Activated CD4-positive, alpha-beta T cell treated with anti-CD3 and anti-CD28 coated beads, Interleukin-2, amount 50 U/mL, for 16 hours (primary cell): ENCODE data around the gene LGALS1.

ENCODE experiments used
- DNase-seq: peaks from one replicate; pipeline ENCODE4 v3.0.0-alpha.2; 2020

Gene LGALS1

DNA sequence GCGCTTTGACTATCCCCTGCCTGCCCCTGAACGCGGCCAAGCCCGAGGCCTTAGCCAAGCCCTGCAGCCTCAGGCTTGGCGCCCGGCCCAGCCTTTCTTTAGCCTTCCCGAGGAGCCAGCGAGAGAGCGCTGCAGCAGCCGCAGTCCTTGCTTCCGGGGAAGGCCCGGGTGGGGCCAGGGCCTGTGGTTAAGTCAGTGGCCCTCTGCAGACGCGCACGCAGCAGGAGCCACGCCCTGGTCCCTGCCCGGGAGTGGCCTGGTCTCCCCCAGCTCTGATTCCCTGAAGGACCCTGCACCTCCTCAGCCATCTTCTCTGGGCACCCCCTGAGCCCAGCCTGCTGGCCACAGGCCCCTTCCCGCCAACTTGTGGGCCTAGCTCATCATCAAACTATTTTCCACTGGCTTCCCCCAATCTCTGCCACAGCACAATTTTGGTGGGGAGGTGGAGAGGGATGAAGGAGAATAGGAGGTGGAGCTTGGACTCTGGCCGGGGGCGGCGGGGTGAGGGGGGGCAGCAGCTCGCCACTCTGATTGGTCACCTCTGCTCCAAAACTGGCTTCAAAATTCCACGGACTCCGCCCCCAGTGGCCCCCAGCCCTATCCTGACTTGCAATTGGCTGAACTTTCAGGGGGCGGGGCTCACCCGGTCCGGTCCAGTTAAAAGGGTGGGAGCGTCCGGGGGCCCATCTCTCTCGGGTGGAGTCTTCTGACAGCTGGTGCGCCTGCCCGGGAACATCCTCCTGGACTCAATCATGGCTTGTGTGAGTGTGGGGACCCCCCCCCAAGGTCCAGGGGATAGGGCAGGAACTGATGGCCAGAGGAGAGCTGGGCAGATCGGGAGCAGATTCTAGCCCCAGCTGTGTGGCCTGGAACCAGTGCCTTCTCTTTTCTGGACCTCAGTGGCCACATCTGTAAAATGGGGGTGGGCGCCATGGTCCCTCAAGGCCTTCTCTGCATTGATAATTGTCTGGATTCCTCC is at the start of gene LGALS1:
Gene LGALS1 (plus strand): TSS at position 686 of the 979 bp plus-strand sequence. CDS start 67 bp downstream, at position 753.
- DNase-seq, result peak; percentile 92

DNA sequence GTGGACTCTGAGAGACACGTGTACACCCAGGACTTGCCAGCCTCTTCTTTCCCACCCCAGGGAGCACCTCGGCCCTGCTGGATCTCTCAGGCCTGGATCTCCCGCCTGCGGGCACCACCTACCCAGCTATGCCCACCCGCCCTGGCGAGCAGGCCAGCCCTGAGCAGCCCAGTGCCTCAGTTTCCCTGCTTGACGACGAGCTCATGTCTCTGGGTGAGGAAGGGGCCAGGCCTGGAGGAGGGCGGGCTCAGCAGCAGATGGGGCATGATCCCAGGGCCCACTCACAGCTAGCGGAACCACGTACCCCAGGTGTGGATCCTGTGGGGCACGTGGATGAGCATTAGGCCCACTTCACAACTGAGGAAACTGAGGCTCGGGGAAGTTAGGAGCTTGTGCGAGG is 49.7 kb upstream of the LGALS1 start:
- no peak for DNase-seq

DNA sequence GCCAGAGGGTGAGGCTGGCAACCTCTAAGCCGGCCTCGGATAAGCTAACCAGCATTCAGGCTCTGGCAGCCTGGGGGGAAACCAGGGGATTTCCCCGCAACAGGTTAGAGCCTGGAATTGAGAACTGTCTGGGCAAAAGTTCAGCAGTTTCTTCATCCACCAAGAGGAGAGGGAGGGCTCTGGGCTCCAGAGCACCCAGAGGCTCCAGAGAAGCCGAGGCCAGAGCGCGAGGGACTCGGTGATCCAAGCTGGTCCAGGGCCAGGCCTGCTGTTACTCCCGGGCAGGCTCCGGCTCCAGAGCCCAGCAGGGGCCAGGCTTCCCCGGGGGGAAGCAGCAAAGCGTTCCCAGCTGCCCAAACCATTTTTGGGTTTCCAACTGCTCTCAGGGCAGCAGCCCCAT is 49.3 kb upstream of the LGALS1 start:
- DNase-seq, result no peak

DNA sequence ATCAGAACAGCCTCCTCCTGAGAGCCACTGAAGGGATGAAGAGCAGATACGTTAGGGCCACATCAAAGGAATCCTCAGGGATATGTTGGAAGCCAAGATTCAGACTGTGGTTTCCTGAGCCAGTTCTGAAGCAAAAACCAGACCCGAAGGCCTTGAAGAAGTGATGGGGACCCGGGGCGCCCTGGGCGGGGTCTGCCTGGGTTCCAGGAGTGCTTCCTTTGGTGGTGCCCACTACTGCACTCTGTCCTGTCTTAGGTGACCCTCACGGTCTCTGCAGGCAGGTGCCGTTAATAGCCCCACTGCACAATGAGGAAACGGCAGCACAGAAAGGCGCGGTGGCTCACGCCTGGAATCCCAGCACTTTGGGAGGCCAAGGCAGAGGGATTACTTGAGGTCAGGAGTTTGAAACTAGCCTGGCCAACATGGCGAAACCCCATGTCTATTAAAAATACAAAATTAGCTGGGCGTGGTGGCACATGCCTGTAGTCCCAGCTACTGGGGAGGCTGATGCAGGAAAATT is 48.8 kb upstream of the LGALS1 start:
- DNase-seq, result no peak

DNA sequence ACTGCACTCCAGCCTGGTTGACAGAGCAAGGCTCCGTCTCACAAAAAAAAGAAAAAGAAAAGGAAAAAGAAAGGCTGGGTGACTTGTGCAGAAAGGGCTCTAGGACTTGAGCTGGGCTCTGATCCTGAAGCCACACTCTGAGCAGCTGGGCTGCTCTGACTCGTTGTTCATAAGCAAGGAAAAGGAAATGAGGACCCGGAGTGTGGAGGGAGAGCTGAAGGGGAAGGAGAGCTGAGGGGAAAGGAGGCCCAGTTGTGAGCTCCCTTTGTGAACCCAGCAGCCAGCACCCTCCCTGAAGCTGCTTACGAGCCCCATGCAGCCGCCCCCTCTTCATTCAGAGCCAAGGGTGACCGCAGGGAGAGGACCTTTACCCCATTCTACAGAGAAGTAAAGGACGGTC is 48.3 kb upstream of the LGALS1 start:
- DNase-seq, result no peak

DNA sequence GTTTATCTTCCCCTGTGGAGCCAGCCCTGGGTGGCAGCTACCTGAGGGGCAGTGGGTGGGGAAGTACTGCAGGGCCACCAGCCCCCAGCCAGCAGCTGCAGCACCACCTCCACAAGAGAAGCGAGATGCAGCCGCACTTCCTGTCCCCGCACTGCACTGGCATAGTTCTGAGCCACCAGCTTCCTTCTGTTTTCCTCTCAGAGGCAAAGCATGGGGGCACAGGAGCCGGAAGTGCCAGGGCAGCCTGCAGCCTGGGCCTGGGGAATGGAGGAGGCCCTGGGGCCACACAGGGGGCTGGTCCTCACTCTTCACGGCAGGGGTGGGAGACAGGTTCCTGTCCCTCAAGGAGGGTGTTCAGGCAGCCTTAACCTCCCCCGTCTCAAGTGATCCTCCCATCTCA is 47.9 kb upstream of the LGALS1 start:
- DNase-seq, result peak; percentile 59

DNA sequence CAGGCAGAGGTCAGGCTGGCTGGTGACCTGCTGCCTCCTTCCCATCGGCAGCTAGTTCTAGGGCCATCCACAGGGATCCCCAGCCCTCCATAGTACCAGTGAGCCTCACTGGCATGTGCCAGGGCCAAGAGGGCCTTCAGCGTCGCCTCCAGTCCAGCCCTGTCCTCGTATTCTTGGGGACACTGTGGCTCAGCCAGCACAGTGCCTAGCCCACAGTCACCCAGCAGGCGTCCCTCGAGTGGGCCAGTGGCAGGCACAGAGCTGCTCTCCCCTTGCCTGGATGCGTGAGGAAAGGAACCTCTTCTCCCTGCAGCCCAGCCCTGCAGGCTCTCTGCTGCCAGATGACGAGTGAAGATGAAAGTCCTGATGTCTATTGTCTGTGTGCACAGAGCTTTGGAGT is 46.6 kb upstream of the LGALS1 start:
- DNase-seq, result no peak

DNA sequence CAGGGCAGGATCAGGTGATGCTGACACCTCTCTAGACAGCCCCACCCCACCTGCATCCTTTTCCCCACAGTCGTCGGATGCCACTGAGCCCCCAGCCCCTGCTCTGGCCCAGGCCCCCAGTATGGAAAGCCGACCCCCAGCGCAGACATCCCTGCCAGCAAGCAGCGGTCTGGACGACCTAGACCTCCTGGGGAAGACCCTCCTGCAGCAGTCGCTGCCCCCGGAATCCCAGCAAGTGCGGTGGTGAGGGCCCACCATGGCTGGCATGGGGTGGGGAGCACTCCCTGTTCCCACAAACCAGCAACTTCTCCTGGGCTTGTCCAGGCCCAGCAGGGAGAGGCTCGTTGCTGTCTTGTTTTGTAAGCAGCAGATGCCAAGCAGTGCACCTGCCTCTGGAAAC is 45.5 kb upstream of the LGALS1 start:
- no peak for DNase-seq

DNA sequence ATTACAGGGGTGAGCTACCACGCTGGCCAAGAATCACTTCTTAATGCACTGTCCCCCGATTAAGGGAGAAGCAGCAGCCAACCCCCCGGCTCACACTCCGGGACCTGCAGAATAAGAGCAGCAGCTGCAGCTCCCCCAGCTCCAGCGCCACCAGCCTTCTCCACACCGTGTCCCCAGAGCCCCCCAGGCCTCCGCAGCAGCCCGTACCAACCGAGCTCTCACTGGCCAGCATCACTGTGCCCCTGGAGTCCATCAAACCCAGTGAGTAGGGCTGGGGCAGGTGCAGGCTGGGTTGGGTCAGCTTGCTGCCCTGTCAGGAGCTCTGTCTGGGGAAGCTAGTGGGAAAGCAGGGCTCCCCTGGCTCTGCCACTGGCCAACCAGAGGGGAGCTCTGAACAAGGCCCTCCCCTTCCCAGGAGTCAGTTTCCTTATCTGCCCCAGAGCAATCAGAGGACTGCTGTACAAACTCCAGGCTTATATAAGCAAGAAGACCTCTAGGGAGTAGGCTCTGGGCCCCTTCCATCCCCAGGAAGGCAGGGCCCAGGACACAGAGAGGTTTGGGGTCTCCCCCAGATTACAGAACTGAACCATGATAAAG is 44.5 kb upstream of the LGALS1 start:
- no peak for DNase-seq

DNA sequence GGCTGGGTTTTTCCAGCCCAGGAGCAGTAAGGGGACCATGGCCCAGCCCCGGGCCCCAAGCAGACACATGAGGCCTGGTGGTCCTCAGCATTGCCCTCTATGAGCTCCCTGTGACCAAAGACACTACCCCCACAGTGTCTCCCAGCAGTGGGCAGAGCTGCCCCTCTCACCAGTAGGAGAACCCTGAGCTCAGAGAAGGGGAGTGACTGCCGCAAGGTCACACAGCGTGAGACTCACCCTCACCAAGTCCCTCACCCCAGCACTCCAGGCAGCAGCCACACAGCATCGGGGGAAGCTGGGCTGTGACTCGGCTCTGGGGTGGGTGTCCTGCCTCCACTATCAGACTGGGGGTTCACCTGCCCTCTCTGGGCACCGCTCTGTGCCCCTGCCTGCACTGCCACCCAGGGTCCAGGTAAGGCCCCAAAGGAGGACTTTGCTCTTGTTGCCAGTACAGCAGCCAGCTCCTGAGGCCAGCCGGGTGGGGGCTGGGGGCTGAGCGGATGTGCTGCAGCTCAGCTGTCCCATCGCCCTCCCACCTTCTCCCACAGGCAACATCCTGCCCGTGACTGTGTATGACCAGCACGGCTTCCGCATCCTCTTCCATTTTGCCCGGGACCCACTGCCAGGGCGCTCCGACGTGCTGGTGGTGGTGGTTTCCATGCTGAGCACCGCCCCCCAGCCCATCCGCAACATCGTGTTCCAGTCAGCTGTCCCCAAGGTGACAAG is 43.8 kb upstream of the LGALS1 start:
- no peak for DNase-seq

DNA sequence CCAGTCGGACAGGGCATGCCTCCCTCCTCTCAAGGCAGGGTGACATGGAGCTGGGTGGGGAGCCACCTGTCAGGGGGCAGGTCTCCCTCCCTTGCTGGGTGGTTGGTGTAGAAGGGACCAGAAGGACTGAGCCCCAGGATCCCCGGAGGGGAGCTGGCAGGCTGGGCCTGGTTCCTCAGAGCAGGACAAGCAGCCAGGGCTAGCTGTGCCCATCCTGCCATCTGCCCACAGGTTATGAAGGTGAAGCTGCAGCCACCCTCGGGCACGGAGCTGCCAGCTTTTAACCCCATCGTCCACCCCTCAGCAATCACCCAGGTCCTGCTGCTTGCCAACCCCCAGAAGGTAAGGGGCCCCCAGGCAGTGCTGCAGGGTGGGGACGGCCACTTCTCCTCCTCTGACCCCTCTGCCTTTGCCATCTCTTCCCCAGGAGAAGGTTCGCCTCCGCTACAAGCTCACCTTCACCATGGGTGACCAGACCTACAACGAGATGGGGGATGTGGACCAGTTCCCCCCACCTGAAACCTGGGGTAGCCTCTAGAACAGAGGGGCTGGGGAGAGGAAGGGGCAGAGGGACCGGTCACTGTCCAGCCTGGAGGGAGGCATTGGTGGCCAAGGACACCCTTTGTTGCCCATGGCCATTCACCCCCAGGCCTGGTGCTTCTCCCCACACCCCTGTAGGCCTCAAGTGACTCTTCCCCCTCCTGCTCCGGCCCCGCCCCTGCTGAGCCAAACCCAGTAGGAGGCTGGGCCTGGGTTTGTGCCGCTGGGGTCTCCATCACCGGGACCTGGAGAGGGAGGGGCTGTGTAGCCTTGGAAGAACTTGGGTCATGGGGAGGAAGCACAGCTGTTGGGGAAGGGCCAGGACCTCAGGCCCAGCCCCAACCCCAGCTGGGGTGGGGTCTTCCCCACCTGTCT is 43.0 kb upstream of the LGALS1 start:
- no peak for DNase-seq

DNA sequence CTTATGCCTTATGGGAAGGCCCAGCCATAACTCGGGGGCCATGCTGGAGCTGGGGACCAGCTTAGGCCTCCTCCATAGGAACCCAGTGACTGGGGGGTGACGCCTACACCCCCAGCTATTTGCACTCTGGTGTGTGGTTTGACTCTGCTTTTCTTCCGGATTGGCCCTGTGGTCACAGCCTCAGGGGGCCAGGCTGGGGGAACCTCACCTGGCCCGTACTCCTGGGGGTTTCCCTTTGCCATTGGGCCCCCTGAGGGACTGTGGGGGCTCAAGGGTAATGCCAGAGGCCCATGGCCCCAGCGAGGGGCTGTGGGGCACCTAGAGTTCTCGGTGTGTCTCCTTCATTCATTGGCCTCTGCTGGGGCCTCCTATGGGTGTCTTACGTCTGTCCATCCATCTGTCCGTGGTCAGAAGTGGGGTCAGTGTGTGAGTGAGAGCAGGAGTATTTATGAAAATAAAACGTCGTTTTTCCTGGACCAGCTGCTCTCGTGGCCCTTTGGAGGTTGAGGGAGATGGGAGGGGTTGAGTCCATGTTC is 42.3 kb upstream of the LGALS1 start:
- DNase-seq, result peak; percentile 56

DNA sequence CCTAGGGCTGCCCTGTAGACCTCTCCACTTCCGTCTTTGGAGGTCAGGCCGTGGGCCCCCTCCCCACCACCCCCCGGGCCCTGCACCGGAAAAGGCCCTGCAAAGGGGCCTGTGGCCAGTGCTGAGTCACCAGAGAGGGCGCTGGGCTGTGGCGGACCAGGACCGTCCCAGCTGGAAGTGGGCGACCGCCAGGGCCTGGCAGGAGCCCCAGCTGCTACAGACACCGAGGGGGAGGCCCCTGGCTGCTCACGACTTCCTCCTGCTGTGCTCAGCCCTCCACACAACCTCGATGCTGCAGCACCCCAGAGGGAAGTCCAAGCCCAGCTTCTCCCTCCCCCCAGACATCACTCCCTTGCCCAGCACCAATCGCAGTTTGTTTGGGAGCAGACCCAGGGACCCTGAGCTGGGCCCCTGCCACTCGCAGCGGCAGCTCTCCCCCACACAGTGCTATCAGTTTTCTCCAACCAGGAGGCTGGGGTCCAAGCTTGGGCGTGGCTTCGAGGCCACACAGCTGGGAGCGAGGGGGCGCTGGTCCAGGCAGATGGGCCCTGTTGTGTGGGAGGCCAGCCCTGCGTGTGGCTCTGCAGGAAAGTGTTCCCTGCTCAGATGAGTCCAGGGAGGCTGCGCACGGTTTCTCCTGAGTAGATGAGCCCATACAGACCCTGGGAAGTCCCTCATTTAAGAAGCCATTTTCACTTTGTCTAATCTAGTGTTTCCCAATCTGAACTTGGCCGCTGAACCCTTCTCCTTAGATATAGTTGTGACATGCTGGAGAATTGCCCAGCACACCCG is 41.6 kb upstream of the LGALS1 start:
- DNase-seq, result peak; percentile 74

DNA sequence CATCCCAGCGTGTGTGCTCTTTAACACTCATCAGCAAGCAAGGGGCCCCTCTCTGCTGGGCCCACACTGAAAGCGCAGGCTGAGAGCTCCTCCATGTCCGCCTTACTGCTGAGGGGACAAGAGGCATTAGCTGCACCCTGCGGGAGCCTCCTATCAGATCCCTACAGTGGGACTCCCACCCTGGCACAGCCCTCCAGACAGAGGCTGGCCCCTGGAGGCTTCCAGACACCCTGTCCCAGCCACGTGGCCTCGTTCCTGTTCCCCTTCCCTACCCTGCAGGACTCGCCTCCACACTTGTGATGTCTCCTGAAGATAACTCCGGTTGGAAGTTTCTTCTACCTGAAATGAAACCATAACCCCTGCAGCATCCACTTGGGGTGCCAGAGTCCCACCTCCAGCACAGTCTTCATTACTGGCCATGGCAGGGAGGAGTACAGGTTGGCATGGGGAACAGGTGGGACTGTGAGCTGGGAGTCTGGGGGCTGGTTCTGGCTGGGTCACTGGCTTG is 41.0 kb upstream of the LGALS1 start:
- DNase-seq, result no peak

DNA sequence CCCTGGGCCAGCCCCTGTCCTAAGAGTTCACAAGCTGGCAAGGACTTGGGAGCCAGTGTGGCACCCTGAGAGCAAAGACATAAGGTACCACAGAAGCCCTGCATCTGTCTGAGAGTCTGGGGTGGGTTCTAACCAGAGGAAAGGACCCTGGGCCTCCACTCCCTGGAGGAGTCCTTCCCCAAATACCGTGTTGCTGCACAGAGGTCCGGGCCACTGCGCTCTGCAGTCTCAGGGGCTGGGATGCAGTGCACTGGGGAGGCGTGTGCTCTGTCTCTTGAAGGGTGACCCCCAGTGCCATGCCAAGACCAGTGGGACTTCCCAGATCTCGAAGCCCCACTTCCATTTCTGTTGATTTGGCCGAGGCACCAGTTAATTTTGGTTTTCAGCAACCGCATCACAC is 40.3 kb upstream of the LGALS1 start:
- DNase-seq, result no peak

DNA sequence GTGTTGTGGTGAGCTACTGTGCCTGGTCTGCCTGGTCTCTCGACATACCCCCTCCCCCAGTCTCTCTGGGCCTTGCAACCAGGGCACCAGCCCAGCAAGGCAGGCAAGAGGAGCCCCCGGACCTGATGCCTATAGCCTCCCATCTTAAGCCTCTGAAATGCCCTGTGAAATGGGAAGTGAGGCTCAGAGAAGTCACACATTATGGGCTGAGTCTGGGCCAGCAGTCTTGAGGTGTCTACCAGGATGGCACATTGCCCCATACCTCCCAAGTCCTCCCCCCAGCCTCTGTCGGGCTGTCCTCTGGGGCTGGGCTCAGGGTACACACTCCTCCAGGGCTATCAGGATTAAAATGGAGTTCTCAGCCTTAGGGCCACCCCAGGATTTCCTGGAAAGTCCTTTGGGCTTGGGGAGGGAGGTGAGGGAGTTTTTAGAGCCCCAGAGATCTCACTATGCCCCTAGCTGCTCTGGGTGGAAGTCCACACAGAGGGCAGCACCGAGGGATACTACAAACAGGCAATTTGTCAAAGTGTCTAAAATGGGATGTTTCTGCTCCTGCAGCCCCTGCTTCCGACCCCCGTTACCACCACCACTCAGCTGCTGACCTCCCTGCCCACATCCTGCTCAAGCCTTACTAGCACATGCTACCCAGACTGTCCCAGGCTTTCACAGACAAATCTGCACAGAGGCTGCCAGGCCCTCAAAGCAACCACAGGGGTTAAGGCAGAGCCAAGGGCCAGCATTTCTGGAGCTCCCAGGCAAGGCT is 39.1 kb upstream of the LGALS1 start:
- peak; percentile 59 for DNase-seq

DNA sequence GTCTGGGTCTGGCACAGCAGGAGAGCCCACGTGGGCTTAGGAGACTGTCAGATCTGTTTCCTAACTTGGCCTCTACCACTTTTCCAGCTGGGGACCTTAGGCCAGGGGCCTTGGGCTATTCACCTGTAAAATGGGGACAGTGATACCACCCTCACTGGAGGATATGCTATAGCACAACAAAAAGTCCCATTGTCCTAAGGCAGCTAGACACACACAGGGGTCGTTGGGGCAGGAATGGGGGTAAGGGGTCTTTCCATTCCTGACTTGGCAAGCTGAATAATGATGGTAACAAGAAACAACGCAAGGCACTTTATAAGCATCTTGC is 38.5 kb upstream of the LGALS1 start:
- DNase-seq, result no peak

DNA sequence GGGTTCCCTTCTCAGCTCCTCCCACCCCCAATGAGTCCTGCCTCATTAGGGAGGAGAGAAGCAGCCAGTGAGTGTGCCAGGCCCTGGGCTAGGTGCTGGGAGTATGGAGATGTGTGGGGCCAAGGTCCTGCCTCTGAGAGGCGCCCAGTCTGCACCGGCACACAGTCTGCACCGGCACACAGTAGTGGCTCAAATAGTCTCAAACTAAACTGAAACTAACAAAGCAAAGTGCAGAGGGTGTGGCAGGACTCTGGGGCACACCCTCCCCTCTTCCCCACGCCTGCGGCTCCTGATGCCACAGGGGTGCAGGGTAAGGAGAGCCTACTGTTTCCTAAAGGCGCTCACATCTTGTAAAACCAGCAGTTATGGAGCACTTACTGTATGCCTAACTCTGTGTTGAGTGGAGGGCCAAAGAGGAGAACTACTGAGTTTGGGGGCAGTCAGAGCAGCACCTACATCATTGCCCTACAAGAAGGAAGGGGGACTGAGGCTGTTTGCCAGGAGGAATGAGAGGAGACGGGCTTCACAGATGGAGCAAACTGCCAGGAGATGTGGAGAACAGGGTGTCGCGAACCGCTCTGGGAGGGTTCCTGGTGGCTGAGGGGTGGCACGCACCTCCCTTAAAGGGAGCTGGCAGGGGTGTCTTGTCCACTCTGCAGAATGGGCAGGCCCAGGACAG is 36.9 kb upstream of the LGALS1 start:
- DNase-seq, result peak; percentile 63

DNA sequence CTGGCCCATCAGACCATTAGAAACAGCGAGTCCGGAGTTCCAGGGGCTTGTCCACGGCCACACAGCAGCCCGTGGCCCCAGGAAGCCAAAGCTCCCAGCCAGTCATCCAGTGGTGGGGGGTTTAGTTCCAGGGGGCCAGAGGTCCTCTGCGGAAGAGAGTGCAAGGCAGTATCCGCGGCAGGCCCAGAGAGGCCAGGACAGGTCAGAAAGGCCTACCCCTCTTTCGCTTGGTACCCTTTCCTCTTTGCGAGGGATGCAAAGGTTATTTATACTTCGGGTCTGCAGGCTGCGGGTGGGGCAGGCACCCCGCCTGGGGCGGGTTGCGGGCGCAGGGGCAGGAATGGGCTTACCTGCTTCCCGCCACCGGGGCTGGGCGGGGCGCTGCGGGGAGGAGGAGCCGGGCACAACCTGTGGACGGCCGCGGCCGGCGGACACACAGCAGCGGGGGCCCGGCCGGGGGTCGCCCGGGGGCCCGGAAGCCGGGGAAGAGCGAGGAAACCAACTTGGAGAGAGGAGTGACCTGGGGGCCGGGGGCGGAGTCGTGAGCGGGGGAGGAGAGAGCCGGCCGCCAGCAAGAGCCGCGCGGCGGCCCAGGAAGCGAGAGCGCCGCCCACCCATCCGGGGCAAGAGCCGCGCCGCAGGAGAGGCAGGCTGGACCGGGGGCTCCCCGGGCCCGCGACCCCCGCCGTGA is 36.2 kb upstream of the LGALS1 start, which contains the start of gene SH3BP1:
Gene SH3BP1 (plus strand): TSS at position 600 of the 691 bp plus-strand sequence. CDS start 119 bp downstream, outside the sequence.
- peak; percentile 66 for DNase-seq
